ENCODE data around the gene OAT. TPM values are rescaled to one million over a fixed set of nuclear protein-coding genes. Genes with fewer than 3 reads are reported as not detected.
"Not testable (repeated sequence)": the region's sequence is repeated elsewhere in the genome, so short reads cannot be mapped to it uniquely, and the experiment has no call there.

The OAT gene
- total RNA-seq, 1 experiment from 2014 or later: 99.4 TPM

DNA sequence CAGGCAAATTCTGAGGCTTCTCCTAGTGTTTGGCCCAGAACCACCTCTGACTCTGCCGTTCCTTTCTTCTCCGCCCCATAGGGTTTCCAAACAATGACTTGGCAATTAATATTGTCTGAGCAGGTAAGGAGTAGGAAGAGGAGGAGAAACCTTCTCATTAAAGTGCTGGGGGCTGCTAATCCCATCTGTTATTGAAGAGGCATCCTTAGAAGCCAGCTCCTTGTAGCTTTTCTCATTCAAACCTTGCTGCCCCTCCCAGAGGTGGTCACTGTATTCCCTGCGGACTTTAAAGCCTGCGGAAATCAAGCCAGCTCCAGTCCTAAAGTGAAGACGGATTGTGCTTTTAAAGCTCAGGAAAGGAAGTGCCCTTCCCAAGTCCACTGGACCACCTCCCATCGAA is 32.6 kb upstream of the OAT start:
- no peak for DNase-seq
- Histone ChIP-seq H3K27ac (no peak overlapping the region), H3K36me3 (no peaks in the 10 kb centered on the region), H3K4me1 (no peaks in the 10 kb centered on the region), H3K4me3 (no peak overlapping the region), H3K27me3 (peaks cover 18% of the 10 kb centered on the region), H3K9me3 (replicated peaks) (no peaks in the 10 kb centered on the region)

- no peak overlapping the region for H3K27ac ChIP-seq
- H3K36me3 ChIP-seq: no peaks in the 10 kb centered on the region
- no peaks in the 10 kb centered on the region for H3K9me3 ChIP-seq (replicated peaks)
- no peak for DNase-seq
- H3K4me1 ChIP-seq: no peaks in the 10 kb centered on the region
- peaks cover 18% of the 10 kb centered on the region for H3K27me3 ChIP-seq
- no peak overlapping the region for H3K4me3 ChIP-seq
Measured at GRCh38 chr10:124450783-124451057, 32.0 kb upstream of the OAT start.

- peaks cover 18% of the 10 kb centered on the region for H3K27me3 ChIP-seq
Measured at GRCh38 chr10:124450012-124450782, 31.5 kb upstream of the OAT start, which contains the start of gene NKX1-2. Gene NKX1-2, minus strand, starts transcription at chr10:124450035. Its CDS starts 92 bp downstream, at chr10:124449943.

DNA sequence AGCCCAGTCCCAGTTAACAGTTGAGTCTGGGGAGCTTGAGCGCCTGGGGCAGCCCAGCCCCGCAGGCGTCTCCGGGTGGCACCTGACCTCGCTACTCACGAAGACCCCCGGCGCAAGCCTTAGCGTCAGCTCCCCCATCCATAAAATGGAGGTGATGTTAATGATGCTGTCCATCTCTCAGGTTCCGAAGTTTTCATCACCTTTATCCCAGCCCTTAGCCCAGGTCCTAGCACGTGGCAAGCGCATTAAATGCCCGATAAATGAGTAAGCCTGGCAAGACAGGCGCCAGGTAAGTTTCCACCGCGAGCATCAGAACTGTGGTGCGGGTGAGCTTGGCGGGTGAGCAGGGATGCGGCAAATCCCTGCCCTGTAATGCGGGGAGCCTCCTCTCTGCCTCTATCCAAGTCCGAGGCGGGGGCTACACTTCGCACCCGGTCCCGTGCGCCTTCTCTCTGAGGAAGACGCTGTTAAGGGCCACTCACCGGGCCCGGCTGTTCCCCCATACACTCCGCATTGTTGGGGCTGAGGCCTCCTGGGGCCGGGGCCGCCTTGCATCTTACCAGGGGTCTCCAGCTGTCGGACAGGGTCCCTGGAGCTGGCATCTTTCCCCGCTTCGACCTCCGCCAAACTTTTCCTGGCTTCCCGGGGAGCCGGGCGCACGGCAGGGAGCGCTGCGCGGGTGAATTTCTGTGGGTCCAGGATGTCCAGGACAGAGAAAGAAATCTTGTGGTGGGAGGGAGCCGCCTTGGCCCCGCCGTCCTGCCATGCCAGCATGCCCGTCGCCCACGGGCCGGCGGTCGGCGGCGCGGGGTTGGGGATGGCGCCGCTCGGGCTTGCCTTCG is 30.7 kb upstream of the OAT start:
- Histone ChIP-seq H3K36me3 (no peaks in the 10 kb centered on the region), H3K9me3 (replicated peaks) (no peaks in the 10 kb centered on the region), H3K4me1 (no peaks in the 10 kb centered on the region), H3K27ac (no peak overlapping the region), H3K4me3 (peak overlapping the region; percentile 54), H3K27me3 (peaks cover 18% of the 10 kb centered on the region)
- DNase-seq: no peak

More at GRCh38 chr10:124450012-124450782, 31.5 kb upstream of the OAT start, which contains the start of gene NKX1-2:
- Histone ChIP-seq H3K4me3 (peak within 1 kb of the TSS; percentile 54), H3K36me3 (no peaks in the 10 kb centered on the region), H3K4me1 (no peaks in the 10 kb centered on the region), H3K27ac (no peak within 1 kb of the TSS), H3K9me3 (replicated peaks) (no peaks in the 10 kb centered on the region)
- peak; percentile 13 to 44 for DNase-seq

DNA sequence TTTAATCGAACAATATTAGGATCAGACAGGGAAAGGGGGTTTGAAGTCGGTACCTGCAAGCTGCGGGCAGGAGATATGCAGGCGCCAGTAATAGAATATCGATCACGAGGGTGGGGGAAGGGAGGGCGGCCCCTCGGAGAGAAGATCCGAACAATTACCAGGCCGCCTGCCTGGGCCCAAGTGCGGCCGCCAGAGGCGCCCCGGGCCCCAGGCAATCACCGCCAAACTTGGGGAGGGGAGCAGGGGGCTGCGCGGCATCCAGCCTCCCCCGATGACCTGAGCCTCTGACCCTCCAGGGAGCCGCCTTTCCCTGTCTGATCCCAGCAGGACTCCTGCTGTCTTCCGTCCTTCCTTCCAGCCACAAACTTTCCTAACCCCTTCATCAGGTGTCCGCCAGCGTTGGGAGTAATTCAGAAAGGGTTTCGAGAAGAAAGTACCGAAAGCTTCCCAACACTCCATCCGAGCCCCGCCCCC is 30.0 kb upstream of the OAT start:
- Histone ChIP-seq H3K27me3 (peaks cover 18% of the 10 kb centered on the region), H3K9me3 (replicated peaks) (no peaks in the 10 kb centered on the region), H3K27ac (no peak overlapping the region), H3K4me1 (no peaks in the 10 kb centered on the region), H3K4me3 (no peak overlapping the region), H3K36me3 (no peaks in the 10 kb centered on the region)
- DNase-seq: no peak

- Histone ChIP-seq H3K4me3 (no peak overlapping the region), H3K9me3 (replicated peaks) (no peaks in the 10 kb centered on the region), H3K36me3 (no peaks in the 10 kb centered on the region), H3K4me1 (no peaks in the 10 kb centered on the region), H3K27ac (no peak overlapping the region), H3K27me3 (peaks cover 18% of the 10 kb centered on the region)
- DNase-seq: no peak
Measured at GRCh38 chr10:124447751-124448466, 29.2 kb upstream of the OAT start.

DNA sequence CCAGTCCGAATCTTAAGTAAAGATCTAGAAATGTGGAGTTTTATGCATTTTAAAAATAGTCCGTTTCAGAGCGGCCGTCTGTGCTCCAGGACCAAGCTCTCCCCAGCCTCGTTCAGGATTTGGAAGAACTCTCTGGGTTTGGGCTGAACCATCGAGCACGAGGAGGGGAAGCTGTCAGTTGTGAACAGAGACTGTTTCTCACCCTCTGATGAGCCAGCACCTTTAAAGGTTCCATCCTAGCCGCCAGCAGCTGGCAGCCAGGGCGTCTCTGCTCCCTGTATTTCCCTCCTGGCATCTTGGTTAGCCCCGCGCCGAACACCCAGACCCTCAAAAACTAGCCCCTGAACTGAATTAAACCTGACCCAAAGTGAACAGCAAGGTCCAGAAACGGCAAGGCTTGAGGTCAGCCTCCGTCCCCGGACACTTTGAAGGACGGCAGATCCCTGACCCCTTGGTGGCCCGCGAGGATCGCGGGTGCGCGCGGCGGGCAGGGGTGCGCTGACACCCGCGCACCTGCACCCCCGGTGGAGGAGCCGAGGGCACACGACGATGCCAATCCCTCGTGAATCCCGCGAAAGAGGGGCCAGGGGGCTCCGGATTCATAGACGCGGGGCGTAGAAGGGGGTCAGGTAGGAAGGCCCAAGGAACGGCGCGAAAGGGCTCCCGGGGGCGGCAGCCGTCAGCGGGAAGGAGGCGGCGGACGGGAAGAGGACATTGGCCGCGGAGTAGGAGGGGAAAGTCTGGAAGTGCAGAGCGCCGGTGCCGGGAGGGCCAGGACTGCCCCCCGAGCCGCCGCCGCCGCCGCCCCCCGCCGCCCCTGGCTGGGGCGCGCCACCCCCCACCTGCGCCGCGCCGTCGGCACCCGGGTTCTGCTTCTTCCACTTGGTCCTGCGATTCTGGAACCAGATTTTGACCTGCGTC is 28.4 kb upstream of the OAT start:
- DNase-seq: no peak
- H3K27me3 ChIP-seq: peaks cover 15% of the 10 kb centered on the region

DNA sequence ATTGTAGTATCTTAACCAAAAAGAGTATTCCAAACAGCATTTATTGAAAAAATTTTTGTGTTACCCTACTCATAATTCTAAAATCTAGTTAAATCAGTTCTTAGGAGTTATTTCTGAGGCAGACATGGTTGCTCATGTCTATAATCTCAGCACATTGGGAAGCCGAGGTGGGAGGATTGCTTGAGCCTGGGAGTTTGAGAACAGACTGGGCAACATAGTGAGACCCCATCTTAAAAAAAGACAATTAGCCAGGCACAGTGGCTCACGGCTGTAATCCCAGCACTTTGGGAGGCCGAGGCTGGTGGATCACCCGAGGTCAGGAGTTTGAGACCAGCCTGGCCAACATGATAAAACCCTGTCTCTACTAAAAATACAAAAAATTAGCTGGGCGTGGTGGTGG is 23.0 kb upstream of the OAT start:
- not testable (repeated sequence) for H3K4me1 ChIP-seq; H3K9me3 ChIP-seq (replicated peaks); H3K36me3 ChIP-seq; H3K27me3 ChIP-seq; DNase-seq; H3K4me3 ChIP-seq; H3K27ac ChIP-seq

More for the DNA sequence above, 28.4 kb upstream of the OAT start:
- Histone ChIP-seq H3K9me3 (replicated peaks) (no peaks in the 10 kb centered on the region), H3K36me3 (no peaks in the 10 kb centered on the region), H3K27ac (no peak overlapping the region), H3K4me1 (no peaks in the 10 kb centered on the region), H3K4me3 (no peak overlapping the region)

DNA sequence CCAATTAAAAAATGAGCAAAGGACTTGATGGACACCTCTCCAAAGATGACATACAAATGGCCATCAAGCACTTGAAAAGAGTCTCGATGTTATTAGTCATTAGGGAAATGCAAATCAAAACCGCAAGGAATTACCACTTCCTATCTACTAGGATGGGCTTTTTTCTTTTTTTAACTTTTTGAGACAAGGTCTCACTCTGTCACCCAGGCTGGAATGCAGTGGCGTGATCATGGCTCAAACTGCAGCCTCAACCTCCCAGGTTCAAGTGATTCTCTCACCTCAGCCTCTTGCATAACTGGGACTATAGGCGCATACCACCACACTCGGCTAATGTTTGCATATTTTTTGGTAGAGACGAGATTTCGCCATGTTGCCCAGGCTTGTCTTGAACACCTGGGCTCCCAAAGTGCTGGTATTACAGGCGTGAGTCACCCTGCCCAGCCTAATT is 17.5 kb upstream of the OAT start:
- no peaks in the 10 kb centered on the region for H3K27me3 ChIP-seq
- no peaks in the 10 kb centered on the region for H3K9me3 ChIP-seq (replicated peaks)
- H3K27ac ChIP-seq: no peak overlapping the region
- no peaks in the 10 kb centered on the region for H3K36me3 ChIP-seq
- H3K4me1 ChIP-seq: peaks cover 13% of the 10 kb centered on the region
- H3K4me3 ChIP-seq: no peak overlapping the region
- no peak for DNase-seq

GRCh38 chr10:124435683-124436082 is 17.0 kb upstream of the OAT start:
- H3K9me3 ChIP-seq (replicated peaks); H3K4me3 ChIP-seq; H3K27me3 ChIP-seq; H3K36me3 ChIP-seq; DNase-seq; H3K27ac ChIP-seq: not testable (repeated sequence)
- H3K4me1 ChIP-seq: peaks cover 13% of the 10 kb centered on the region

DNA sequence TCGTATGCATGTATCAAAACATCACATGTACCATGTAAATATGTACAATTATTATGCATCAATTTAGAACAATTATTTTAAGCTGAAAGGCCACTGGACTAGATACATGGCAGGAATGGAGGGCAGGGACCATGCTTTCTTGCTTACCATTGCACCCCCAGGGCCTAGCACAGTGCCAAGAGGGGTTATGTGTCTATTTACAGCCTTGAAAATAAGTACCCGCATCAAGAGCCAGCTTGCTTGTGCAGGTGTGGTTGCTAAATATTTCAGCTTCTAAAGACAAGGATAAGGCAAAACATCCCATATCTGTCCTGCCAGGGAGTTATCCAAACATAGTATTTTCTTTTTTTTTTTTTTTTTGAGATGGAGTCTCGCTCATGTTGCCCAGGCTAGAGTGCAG is 14.7 kb upstream of the OAT start:
- H3K36me3 ChIP-seq: no peaks in the 10 kb centered on the region
- H3K4me1 ChIP-seq: peaks cover 11% of the 10 kb centered on the region
- H3K4me3 ChIP-seq: no peak overlapping the region
- H3K27ac ChIP-seq: no peak overlapping the region
- no peaks in the 10 kb centered on the region for H3K27me3 ChIP-seq
- H3K9me3 ChIP-seq (replicated peaks): no peaks in the 10 kb centered on the region
- DNase-seq: no peak

- Histone ChIP-seq H3K4me1 (peaks cover 10% of the 10 kb centered on the region), H3K9me3 (replicated peaks) (no peaks in the 10 kb centered on the region), H3K27me3 (no peaks in the 10 kb centered on the region), H3K27ac (no peak overlapping the region), H3K4me3 (no peak overlapping the region), H3K36me3 (no peaks in the 10 kb centered on the region)
- DNase-seq: no peak
Measured at GRCh38 chr10:124430077-124430476, 11.4 kb upstream of the OAT start.

- no peaks in the 10 kb centered on the region for H3K36me3 ChIP-seq
- peaks cover 6% of the 10 kb centered on the region; the same call in 1 of the 2 replicates for H3K4me1 ChIP-seq
- no peaks in the 10 kb centered on the region for H3K9me3 ChIP-seq (replicated peaks)
- no peak overlapping the region for H3K4me3 ChIP-seq
- H3K27me3 ChIP-seq: no peaks in the 10 kb centered on the region
- no peak for DNase-seq
- H3K27ac ChIP-seq: no peak overlapping the region
Measured at GRCh38 chr10:124429576-124429975, 10.9 kb upstream of the OAT start.

DNA sequence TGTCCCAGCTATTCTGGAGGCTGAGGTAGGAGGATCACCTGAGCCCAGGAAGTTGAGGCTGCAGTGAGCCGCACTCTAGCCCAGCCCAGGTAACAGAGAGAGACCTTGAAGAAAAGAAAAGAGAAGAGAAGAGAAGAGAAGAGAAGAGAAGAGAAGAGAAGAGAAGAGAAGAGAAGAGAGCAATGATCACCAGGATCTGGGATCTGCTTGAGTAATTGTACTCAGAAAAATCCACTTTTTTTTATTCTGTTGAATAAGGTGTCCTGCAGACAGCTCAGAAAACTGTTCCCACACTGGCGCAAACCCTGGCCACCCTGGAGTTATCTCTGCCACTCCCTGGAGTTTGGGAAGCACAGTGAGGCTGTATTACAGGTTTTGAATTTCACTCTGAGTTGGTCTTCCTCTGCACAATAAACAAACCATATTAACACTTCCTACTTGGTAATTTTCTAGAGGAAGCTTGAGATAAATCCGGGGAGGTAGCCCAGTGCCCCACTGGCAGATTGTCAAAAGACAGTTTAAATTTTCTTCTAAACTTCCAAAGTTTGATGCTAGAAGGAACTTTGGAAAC is 9.6 kb upstream of the OAT start:
- H3K27ac ChIP-seq: no peak overlapping the region
- no peaks in the 10 kb centered on the region for H3K9me3 ChIP-seq (replicated peaks)
- peaks cover 6% of the 10 kb centered on the region; the same call in 1 of the 2 replicates for H3K4me1 ChIP-seq
- peak in 1 of 2 experiments; percentile 22 for DNase-seq
- no peaks in the 10 kb centered on the region for H3K36me3 ChIP-seq
- H3K4me3 ChIP-seq: no peak overlapping the region
- no peaks in the 10 kb centered on the region for H3K27me3 ChIP-seq
